Heart left ventricle (tissue), 16 donors: ENCODE results near the gene EPG5. TPM values are rescaled to one million over a fixed set of nuclear protein-coding genes. Genes with fewer than 3 reads are reported as not detected.

Experiments used
- ATAC-seq, 4 donors: fragments of 200-7000 bp; cut with Tn5 transposase; one replicate each; pipeline ENCODE4 v1.9.1; 2020 to 2022; ENCODE audit warnings: moderate library complexity in 4 of 4, mild to moderate bottlenecking in 3 of 4, moderate number of reproducible peaks in 1 of 4
- DNase-seq, 5 donors: peaks; one replicate each; pipeline ENCODE4 v3.0.0-alpha.2; 2020
- H3K27ac ChIP-seq, 12 donors: fragments of 200-600 bp; sonication (generic) in 4 of 12; one replicate each; pipeline versions ENCODE4 v1.5.0 to v1.8.0; 2016 to 2022; ENCODE audit warnings: mild to moderate bottlenecking in 2 of 12
- H3K27me3 ChIP-seq, 9 donors: fragments of 200-600 bp; sonication (generic) in 2 of 9; one replicate each; pipeline versions ENCODE4 v1.5.1 to v1.8.0; 2016 to 2022; ENCODE audit warnings: mild to moderate bottlenecking in 3 of 9
- H3K36me3 ChIP-seq, 9 donors: fragments of 200-600 bp; sonication (generic) in 2 of 9; one replicate each; pipeline versions ENCODE4 v1.5.0 to v1.8.0; 2018 to 2022; ENCODE audit warnings: mild to moderate bottlenecking in 2 of 9
- H3K4me1 ChIP-seq, 12 donors: fragments of 200-600 bp; sonication (generic) in 4 of 12; one replicate each; pipeline versions ENCODE4 v1.5.0 to v1.8.0; 2016 to 2022; ENCODE audit warnings: mild to moderate bottlenecking in 3 of 12
- H3K4me3 ChIP-seq, 12 donors: fragments of 200-600 bp; sonication (generic) in 4 of 12; one replicate each; pipeline versions ENCODE4 v1.5.0 to v1.8.0; 2017 to 2022; ENCODE audit warnings: mild to moderate bottlenecking in 9 of 12, moderate library complexity in 4 of 12
- H3K9me3 ChIP-seq, 12 donors: fragments of 200-600 bp; sonication (generic) in 4 of 12; one replicate each; pipeline versions ENCODE4 v1.5.0 to v1.8.0; 2016 to 2022; ENCODE audit warnings: mild to moderate bottlenecking in 1 of 12
- CTCF ChIP-seq, 12 donors: fragments of 200-600 bp; sonication (generic) in 4 of 12; IDR thresholded peaks; one replicate each; pipeline versions ENCODE4 v1.5.0 to v1.8.0; 2018 to 2022; ENCODE audit warnings: antibody characterized with exemption in 12 of 12, mild to moderate bottlenecking in 5 of 12
- POLR2A ChIP-seq, 2 donors: fragments of 450-650 bp; IDR thresholded peaks; one replicate each; pipeline ENCODE4 v1.6.1; 2017; ENCODE audit warnings: antibody characterized with exemption in 2 of 2, mild to moderate bottlenecking in 2 of 2, moderate library complexity in 2 of 2
- WGBS, 4 donors: extraction: QIAGEN DNeasy Blood & Tissue Kit in 2 of 4; methylation state at CpG; one replicate each; pipeline versions ENCODE4 v1.1.5 to v1.1.7; 2013 to 2018; 5-methylcytosine and 5-hydroxymethylcytosine counted together
- intact Hi-C, 10 donors: fragments of 100-400 bp; cut with DNase I; formaldehyde crosslinking; loops; one replicate each; pipeline versions ENCODE4 v1.11.1 to v1.14.2; 2022
- polyA plus RNA-seq, 2 donors: library from polyadenylated mRNA; stranded (reverse); fragments of 200-250 nt; gene quantifications; one replicate each; pipeline ENCODE4 v1.2.3, GENCODE V29; 2013
- total RNA-seq, 9 donors: library from RNA; depleted of rRNA in 2 of 9; stranded (reverse); fragments of >200 nt in 2 of 9; fragmentation: NEBNext Ultra II Directional in 3 of 9; extraction: Animal tissue kit (Norgen Biotek cat#: 25700) in 3 of 9; gene quantifications; one replicate each; pipeline versions ENCODE4 v1.1.0 to v1.2.4, GENCODE V29; 2016 to 2023
- donor health status: ischemic (EF 13 %, LVEDD 7.1; RV severe dilation, severe dysfunction).
- donor health status: healthy with polysubstance abuse.
- donor health status: DM: no; HTN: yes; CAD: no.
- donor health status: DM: no; HTN: no; CAD: no.
- donor health status: ischemic (EF 25% LVEDD 6.9; RV normal size, moderate dysfunction).
- donor health status: ischemic (EF 25% LVEDD 5.7; RV mildly dilated, moderate dysfunction).
- donor health status: healthy.
- donor health status: DM: yes; HTN: yes; CAD: no.
- donor health status: ischemic (EF 35%, LVEDD 5.7; RV mildly dilated, moderate dysfunction).
- donor health status: nonischemic (EF 11% LVEDD 7.7; RV severe dilation, severe dysfunction).
- donor health status: DM: yes; HTN: yes; CAD: no.
- donor health status: PGD.
- donor health status: ischemic (EF 29% LVEDD 5.4; RV normal size, mild dysfunction).
- donor health status: nonischemic (EF 23%, LVEDD 6.1; RV moderate dilation, normal function).

The EPG5 gene
- total and polyA plus RNA-seq, 11 donors = 7.9 to 37.8 (median 23.5) TPM

GRCh38 chr18:45930963-45931362 is 36.2 kb downstream of the EPG5 start:
- 52 to 69% (median 53%) methylated on average over 2 of the region's 2 CpGs for WGBS, 4 donors
- ATAC-seq = peak; percentile 88 to 97 (median 96)
- H3K9me3 ChIP-seq = no peaks in the 10 kb centered on the region
- intact Hi-C loops = loop anchor here in 2 of 10 donors (5.0 to 10.0 kb wide), 2 partner anchors 36 to 144 kb away; partner anchors contain the start of genes EPG5 (in 1 of the 2) and PSTPIP2 (in 1 of the 2)
- no peak overlapping the region for H3K4me3 ChIP-seq
- peak overlapping the region in 10 of 12 donors; percentile 13 to 88 (median 58) for H3K27ac ChIP-seq
- H3K4me1 ChIP-seq = peaks cover 0 to 16% (median 0%) of the 10 kb centered on the region in 12 donors
- TF ChIP-seq POLR2A (IDR thresholded peaks at IDR 0.05) (no peak), CTCF (IDR thresholded peaks at IDR 0.05) (no peak)
- DNase-seq = peak in 4 of 5 donors; percentile 15 to 70 (median 46)
- peaks cover 0 to 97% (median 86%) of the 10 kb centered on the region in 9 donors for H3K36me3 ChIP-seq
- H3K27me3 ChIP-seq = no peaks in the 10 kb centered on the region

GRCh38 chr18:45926691-45927090 is 40.4 kb downstream of the EPG5 start:
- intact Hi-C loops = loop anchor here in 2 of 10 donors (10.0 kb wide), 1 partner anchor 148 kb away; the partner anchor contains the start of gene PSTPIP2 (in 2 of the 2)
- no peak for TF ChIP-seq CTCF (IDR thresholded peaks at IDR 0.05)
- TF ChIP-seq POLR2A (IDR thresholded peaks at IDR 0.05) = no peak
- Histone ChIP-seq H3K4me1 (peaks cover 0 to 7% (median 0%) of the 10 kb centered on the region in 12 donors), H3K27me3 (no peaks in the 10 kb centered on the region), H3K27ac (peak overlapping the region in 2 of 12 donors; percentile 33 to 47), H3K36me3 (peaks cover 3 to 99% (median 88%) of the 10 kb centered on the region in 9 donors), H3K4me3 (no peak overlapping the region), H3K9me3 (no peaks in the 10 kb centered on the region)
- ATAC-seq = no peak
- 98 to 100% (median 99%) methylated on average over 3 of the region's 3 CpGs for WGBS, 4 donors
- DNase-seq = no peak

- DNase-seq (no peak), ATAC-seq (no peak)
- Histone ChIP-seq H3K9me3 (no peaks in the 10 kb centered on the region), H3K4me1 (peaks cover 0 to 11% (median 0%) of the 10 kb centered on the region in 12 donors), H3K36me3 (peaks cover 3 to 99% (median 90%) of the 10 kb centered on the region in 9 donors), H3K27ac (no peak overlapping the region), H3K27me3 (no peaks in the 10 kb centered on the region), H3K4me3 (no peak overlapping the region)
- intact Hi-C loops = loop anchor here in 2 of 10 donors (10.0 kb wide), 1 partner anchor 149 kb away; the partner anchor contains the start of gene PSTPIP2 (in 2 of the 2)
- TF ChIP-seq POLR2A (IDR thresholded peaks at IDR 0.05) (no peak), CTCF (IDR thresholded peaks at IDR 0.05) (no peak)
- WGBS, 4 donors = 88 to 94% (median 91%) methylated on average over 3 of the region's 3 CpGs
Observed at GRCh38 chr18:45926085-45926484, 41.0 kb downstream of the EPG5 start.

- Histone ChIP-seq H3K4me1 (peaks cover 0 to 17% (median 10%) of the 10 kb centered on the region in 12 donors), H3K27me3 (no peaks in the 10 kb centered on the region), H3K9me3 (no peaks in the 10 kb centered on the region), H3K27ac (no peak overlapping the region), H3K36me3 (peaks cover 3 to 92% (median 80%) of the 10 kb centered on the region in 9 donors), H3K4me3 (no peak overlapping the region)
- intact Hi-C loops = loop anchor here in 2 of 10 donors (10.0 kb wide), 1 partner anchor 152 kb away; the partner anchor contains the start of gene PSTPIP2 (in 2 of the 2)
- 90 to 100% (median 96%) methylated on average over 1 of the region's 1 CpG for WGBS, 4 donors
- no peak for ATAC-seq
- TF ChIP-seq POLR2A (IDR thresholded peaks at IDR 0.05) (no peak), CTCF (IDR thresholded peaks at IDR 0.05) (no peak)
- no peak for DNase-seq
Observed at GRCh38 chr18:45923138-45923537, 44.0 kb downstream of the EPG5 start.
